Right atrium auricular region (tissue), 2 donors: ENCODE data around the gene CBLC. TPM values are rescaled to one million over a fixed set of nuclear protein-coding genes. Genes with fewer than 3 reads are reported as not detected.
A peak's percentile ranks its signal among the peaks of the same experiment; 100 is the strongest.

Experiments used
- DNase-seq: peaks from one replicate; pipeline ENCODE4 v3.0.0-alpha.2; 2019; ENCODE audit warnings: low spot score
- H3K27ac ChIP-seq, 2 donors: fragments of 200-600 bp; sonication (generic); 1 replicate in 1 of 2; 2 replicates in 1 of 2; pipeline ENCODE4 v1.5.1; 2016 to 2019
- H3K27me3 ChIP-seq, 2 donors: fragments of 200-600 bp; sonication (generic); one replicate each; pipeline versions ENCODE4 v1.5.1 to v1.6.0; 2017 to 2019
- H3K36me3 ChIP-seq: fragments of 200-600 bp; sonication (generic); one replicate; pipeline ENCODE4 v1.5.1; 2016
- H3K4me1 ChIP-seq, 2 donors: fragments of 200-600 bp; sonication (generic); one replicate each; pipeline versions ENCODE4 v1.5.1 to v1.6.0; 2017 to 2019
- H3K4me3 ChIP-seq, 2 donors: fragments of 200-600 bp; sonication (generic); 1 replicate in 1 of 2; 2 replicates in 1 of 2; pipeline ENCODE4 v1.5.1; 2017 to 2019; ENCODE audit warnings: mild to moderate bottlenecking in 1 of 2, moderate library complexity in 1 of 2
- H3K9me3 ChIP-seq, 2 donors: fragments of 200-600 bp; sonication (generic); one replicate each; pipeline ENCODE4 v1.5.1; 2019
- CTCF ChIP-seq, 2 donors: fragments of 200-600 bp; sonication (generic); IDR thresholded peaks; one replicate each; pipeline ENCODE4 v1.5.1; 2019; ENCODE audit warnings: antibody characterized with exemption in 2 of 2
- total RNA-seq, 2 donors: library from RNA; depleted of rRNA; stranded (reverse); fragments of >200 nt; gene quantifications; one replicate each; pipeline ENCODE4 v1.1.0, GENCODE V29; 2016

The CBLC gene
- total RNA-seq, 2 donors from 2014 or later: not detected

GRCh38 chr19:44794610-44795009, 16.9 kb downstream of the CBLC start:
- Histone ChIP-seq H3K4me1 (peaks cover 0 to 11% of the 10 kb centered on the region in 2 donors), H3K27me3 (no peaks in the 10 kb centered on the region), H3K9me3 (no peaks in the 10 kb centered on the region), H3K27ac (no peak overlapping the region), H3K4me3 (no peak overlapping the region), H3K36me3 (no peaks in the 10 kb centered on the region)
- no peak for TF ChIP-seq CTCF (IDR thresholded peaks at IDR 0.05)
- no peak for DNase-seq

GRCh38 chr19:44795398-44795987, 17.8 kb downstream of the CBLC start:
- H3K27me3 ChIP-seq: no peaks in the 10 kb centered on the region
- TF ChIP-seq CTCF (IDR thresholded peaks at IDR 0.05): no peak
- no peak overlapping the region for H3K27ac ChIP-seq
- H3K4me1 ChIP-seq: peaks cover 0 to 11% of the 10 kb centered on the region in 2 donors
- DNase-seq: no peak
- H3K4me3 ChIP-seq: no peak overlapping the region
- no peaks in the 10 kb centered on the region for H3K9me3 ChIP-seq
- no peaks in the 10 kb centered on the region for H3K36me3 ChIP-seq

GRCh38 chr19:44796701-44797115, 19.0 kb downstream of the CBLC start:
- H3K4me1 ChIP-seq: peaks cover 0 to 11% of the 10 kb centered on the region in 2 donors
- no peaks in the 10 kb centered on the region for H3K27me3 ChIP-seq
- DNase-seq: no peak
- peak overlapping the region; percentile 79 to 82 for H3K27ac ChIP-seq
- no peak overlapping the region for H3K4me3 ChIP-seq
- no peak for TF ChIP-seq CTCF (IDR thresholded peaks at IDR 0.05)
- H3K36me3 ChIP-seq: no peaks in the 10 kb centered on the region
- H3K9me3 ChIP-seq: no peaks in the 10 kb centered on the region

GRCh38 chr19:44799627-44800346, 22.1 kb downstream of the CBLC start:
- H3K4me1 ChIP-seq: peaks cover 0 to 11% of the 10 kb centered on the region in 2 donors
- DNase-seq: no peak
- H3K36me3 ChIP-seq: no peaks in the 10 kb centered on the region
- H3K9me3 ChIP-seq: no peaks in the 10 kb centered on the region
- no peaks in the 10 kb centered on the region for H3K27me3 ChIP-seq
- no peak for TF ChIP-seq CTCF (IDR thresholded peaks at IDR 0.05)
- no peak overlapping the region for H3K27ac ChIP-seq
- no peak overlapping the region for H3K4me3 ChIP-seq

GRCh38 chr19:44800461-44800860, 22.8 kb downstream of the CBLC start:
- peak; percentile 93 for TF ChIP-seq CTCF (IDR thresholded peaks at IDR 0.05)
- DNase-seq: peak; percentile 83
- no peak overlapping the region for H3K4me3 ChIP-seq
- H3K27ac ChIP-seq: no peak overlapping the region
- no peaks in the 10 kb centered on the region for H3K9me3 ChIP-seq
- peaks cover 0 to 11% of the 10 kb centered on the region in 2 donors for H3K4me1 ChIP-seq
- no peaks in the 10 kb centered on the region for H3K36me3 ChIP-seq
- H3K27me3 ChIP-seq: no peaks in the 10 kb centered on the region
